Thyroid gland (tissue), 4 donors: ENCODE data around the gene VMP1.

Source experiments
- CTCF ChIP-seq, 6 experiments: fragments of 200-600 bp in 3 of 6; fragments of 450-650 bp in 3 of 6; sonication (generic) in 3 of 6; IDR thresholded peaks; one replicate each; pipeline ENCODE4 v1.5.1; 2016 to 2019; ENCODE audit warnings: antibody characterized with exemption in 6 of 6, mild to moderate bottlenecking in 2 of 6, inconsistent platforms in 1 of 6, moderate library complexity in 1 of 6
- POLR2A ChIP-seq, 2 donors: fragments of 450-650 bp; IDR thresholded peaks; one replicate each; pipeline ENCODE4 v1.6.1; 2017; ENCODE audit warnings: antibody characterized with exemption in 2 of 2, mild to moderate bottlenecking in 2 of 2, moderate library complexity in 1 of 2

DNA sequence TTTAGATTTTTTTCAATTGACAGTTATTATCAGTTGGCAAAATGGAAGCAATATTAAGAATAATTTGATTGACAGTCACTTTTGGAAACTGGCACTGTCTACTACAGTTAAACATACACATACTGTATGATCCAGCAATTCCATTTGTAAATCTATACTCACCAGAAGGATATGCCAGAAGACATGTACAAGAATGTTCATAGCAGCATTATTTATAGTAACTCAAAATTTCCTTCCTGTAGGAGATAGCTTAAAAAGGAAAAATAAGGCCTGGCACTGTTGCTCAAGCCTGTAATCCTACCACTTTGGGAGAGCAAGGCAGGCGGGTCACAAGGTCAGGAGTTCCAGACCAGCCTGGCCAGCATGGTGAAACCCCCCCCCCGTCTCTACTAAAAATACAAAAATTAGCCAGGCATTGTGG, 89.3 kb downstream of the VMP1 start:
- no peak for TF ChIP-seq POLR2A (IDR thresholded peaks at IDR 0.05)
- no peak for TF ChIP-seq CTCF (IDR thresholded peaks at IDR 0.05)
